ENCODE data around the gene REG1B. TPM values are rescaled to one million over a fixed set of nuclear protein-coding genes. Genes with fewer than 3 reads are reported as not detected.
A peak's percentile ranks its signal among the peaks of the same experiment; 100 is the strongest.

The REG1B gene
- total RNA-seq, 2 donors from 2014 or later = 4,279 to 15,911 TPM

DNA sequence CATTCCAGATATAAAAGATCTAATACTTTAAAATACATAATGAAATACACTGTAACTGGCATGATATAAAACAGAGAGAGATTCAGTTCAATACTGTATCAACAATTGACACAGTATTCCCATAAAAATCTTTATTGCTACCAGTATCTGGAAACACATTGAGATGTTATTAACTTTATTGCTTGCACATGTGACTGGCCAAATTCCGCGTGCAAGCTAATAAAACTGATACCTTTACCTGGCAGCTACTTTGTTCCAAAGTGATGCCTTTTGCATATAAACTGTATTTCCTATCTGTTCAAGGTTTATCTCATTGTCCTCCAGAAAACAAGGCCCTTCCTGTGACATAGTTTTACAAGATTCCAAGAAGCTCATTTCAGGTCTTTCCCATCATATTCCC lies 15.4 kb upstream of the REG1B start:
- Histone ChIP-seq H3K36me3 (replicated peaks in 1 of 2; ENCODE audit: insufficient read depth in 1 of 2, low read depth in 2 of 2) (no peaks in the 10 kb centered on the region), H3K4me3 (no peak overlapping the region), H3K27me3 (no peaks in the 10 kb centered on the region), H3K27ac (peak overlapping the region in 3 of 4 donors; percentile 6 to 43 (median 36)), H3K9me3 (no peaks in the 10 kb centered on the region), H3K4me1 (peaks cover 39% of the 10 kb centered on the region)
- no peak for DNase-seq
- WGBS, 2 donors = 55 to 66% methylated on average over 2 of the region's 2 CpGs
- no peak for ATAC-seq
- intact Hi-C loops (cut with DNase I) = loop anchor here (5.0 kb wide), 1 partner anchor 56 kb away; no protein-coding TSS in a partner anchor
- TF ChIP-seq, protein P1, sequence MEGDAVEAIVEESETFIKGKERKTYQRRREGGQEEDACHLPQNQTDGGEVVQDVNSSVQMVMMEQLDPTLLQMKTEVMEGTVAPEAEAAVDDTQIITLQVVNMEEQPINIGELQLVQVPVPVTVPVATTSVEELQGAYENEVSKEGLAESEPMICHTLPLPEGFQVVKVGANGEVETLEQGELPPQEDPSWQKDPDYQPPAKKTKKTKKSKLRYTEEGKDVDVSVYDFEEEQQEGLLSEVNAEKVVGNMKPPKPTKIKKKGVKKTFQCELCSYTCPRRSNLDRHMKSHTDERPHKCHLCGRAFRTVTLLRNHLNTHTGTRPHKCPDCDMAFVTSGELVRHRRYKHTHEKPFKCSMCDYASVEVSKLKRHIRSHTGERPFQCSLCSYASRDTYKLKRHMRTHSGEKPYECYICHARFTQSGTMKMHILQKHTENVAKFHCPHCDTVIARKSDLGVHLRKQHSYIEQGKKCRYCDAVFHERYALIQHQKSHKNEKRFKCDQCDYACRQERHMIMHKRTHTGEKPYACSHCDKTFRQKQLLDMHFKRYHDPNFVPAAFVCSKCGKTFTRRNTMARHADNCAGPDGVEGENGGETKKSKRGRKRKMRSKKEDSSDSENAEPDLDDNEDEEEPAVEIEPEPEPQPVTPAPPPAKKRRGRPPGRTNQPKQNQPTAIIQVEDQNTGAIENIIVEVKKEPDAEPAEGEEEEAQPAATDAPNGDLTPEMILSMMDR (IDR thresholded peaks at IDR 0.05) = no peak
- no peak for TF ChIP-seq POLR2A (IDR thresholded peaks at IDR 0.05)

DNA sequence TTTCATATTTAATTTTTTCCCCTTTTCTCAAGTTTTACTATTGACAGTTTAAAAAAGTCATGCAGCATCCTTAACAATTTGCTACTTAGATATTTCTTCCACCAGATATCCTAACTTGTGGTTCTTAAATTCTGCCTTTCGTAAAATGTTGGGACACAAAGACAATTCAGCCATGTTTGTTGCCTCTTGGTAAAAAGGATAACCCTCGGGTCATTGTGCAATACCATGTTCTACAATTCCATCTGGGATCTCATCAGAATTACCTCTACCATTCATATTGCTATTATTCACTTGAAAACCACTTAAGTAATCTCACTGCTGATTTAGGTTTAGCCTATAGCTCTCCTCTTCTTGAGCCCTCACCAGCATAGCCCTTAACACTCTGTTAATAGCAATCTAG lies 13.2 kb upstream of the REG1B start:
- Histone ChIP-seq H3K4me3 (no peak overlapping the region), H3K36me3 (replicated peaks in 1 of 2; ENCODE audit: insufficient read depth in 1 of 2, low read depth in 2 of 2) (no peaks in the 10 kb centered on the region), H3K27me3 (no peaks in the 10 kb centered on the region), H3K27ac (no peak overlapping the region), H3K4me1 (peaks cover 39% of the 10 kb centered on the region), H3K9me3 (no peaks in the 10 kb centered on the region)
- intact Hi-C loops (cut with DNase I) = loop anchor here (5.0 kb wide), 1 partner anchor 54 kb away; no protein-coding TSS in a partner anchor
- DNase-seq = no peak
- no peak for ATAC-seq
- 85 to 88% methylated on average over 2 of the region's 2 CpGs for WGBS, 2 donors
- TF ChIP-seq, protein P1 (IDR thresholded peaks at IDR 0.05) = no peak
- TF ChIP-seq POLR2A (IDR thresholded peaks at IDR 0.05) = no peak

DNA sequence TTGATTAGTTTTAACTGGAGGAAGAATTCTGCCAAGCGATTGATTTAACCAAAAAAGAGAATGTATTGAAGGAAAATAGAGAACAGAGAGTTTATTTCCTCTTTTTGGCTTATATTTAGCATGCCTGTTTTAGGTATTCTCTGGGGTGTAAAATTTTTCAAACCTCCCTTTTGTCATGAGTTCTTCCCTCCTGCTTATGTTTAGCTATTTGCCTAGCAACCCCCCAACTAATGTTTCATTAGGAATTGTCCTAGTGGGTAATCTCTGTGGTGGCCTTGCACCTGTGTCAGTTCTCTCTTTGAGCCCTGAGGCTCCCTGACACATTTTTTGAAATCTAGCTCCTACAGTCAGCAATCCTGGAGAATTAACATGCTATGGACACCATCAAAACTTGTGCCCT lies 12.5 kb upstream of the REG1B start:
- H3K4me1 ChIP-seq = peaks cover 39% of the 10 kb centered on the region
- H3K9me3 ChIP-seq = no peaks in the 10 kb centered on the region
- H3K27ac ChIP-seq = peak overlapping the region in 2 of 4 donors; percentile 44 to 77
- H3K36me3 ChIP-seq (replicated peaks in 1 of 2; ENCODE audit: insufficient read depth in 1 of 2, low read depth in 2 of 2) = no peaks in the 10 kb centered on the region
- H3K4me3 ChIP-seq = no peak overlapping the region
- DNase-seq (no peak), ATAC-seq (peak; percentile 34)
- H3K27me3 ChIP-seq = no peaks in the 10 kb centered on the region
- intact Hi-C loops (cut with DNase I) = loop anchor here (5.0 kb wide), 1 partner anchor 53 kb away; no protein-coding TSS in a partner anchor
- WGBS, 2 donors = 82 to 85% methylated on average over 1 of the region's 1 CpG
- TF ChIP-seq, protein P1 (IDR thresholded peaks at IDR 0.05) = no peak
- no peak for TF ChIP-seq POLR2A (IDR thresholded peaks at IDR 0.05)

DNA sequence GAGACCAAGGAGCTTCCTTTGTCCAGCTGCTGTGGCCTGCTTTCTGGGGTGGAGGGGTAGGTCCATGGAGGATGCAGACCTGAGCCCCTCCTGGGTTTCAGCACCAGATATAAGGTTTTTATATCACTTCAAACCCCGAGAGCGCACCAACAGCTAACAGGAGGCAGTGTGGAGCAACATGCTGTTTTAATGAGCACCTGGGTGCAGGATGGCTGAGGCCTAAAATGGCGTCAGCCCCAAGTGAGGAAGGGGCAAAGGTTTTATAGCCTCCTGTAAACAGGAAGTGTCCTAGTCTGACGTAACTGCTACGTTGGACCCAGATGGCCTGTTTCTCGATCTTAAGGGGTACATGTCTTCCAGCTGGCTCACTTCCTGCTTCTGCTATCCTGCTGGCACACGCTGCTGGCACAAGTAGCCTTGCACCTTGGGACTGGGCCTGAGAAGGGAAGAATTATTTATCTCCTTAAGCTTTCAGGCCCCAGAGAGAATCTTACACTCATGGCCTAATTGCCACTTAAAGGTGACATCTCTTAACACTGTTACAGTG lies 11.4 kb upstream of the REG1B start:
- H3K9me3 ChIP-seq = no peaks in the 10 kb centered on the region
- 46 to 59% methylated on average over 4 to 7 of the region's 7 CpGs for WGBS, 2 donors
- intact Hi-C loops (cut with DNase I) = no loop called here
- ATAC-seq (peak; percentile 83), DNase-seq (peak; percentile 58 to 85 (median 66))
- no peaks in the 10 kb centered on the region for H3K27me3 ChIP-seq
- peaks cover 33% of the 10 kb centered on the region for H3K4me1 ChIP-seq
- peak overlapping the region; percentile 21 to 77 (median 52) for H3K27ac ChIP-seq
- no peak overlapping the region for H3K4me3 ChIP-seq
- H3K36me3 ChIP-seq (replicated peaks in 1 of 2; ENCODE audit: insufficient read depth in 1 of 2, low read depth in 2 of 2) = no peaks in the 10 kb centered on the region
- TF ChIP-seq POLR2A (IDR thresholded peaks at IDR 0.05) = peak in 2 of 3 donors; percentile 51 to 70
- TF ChIP-seq, protein P1 (IDR thresholded peaks at IDR 0.05) = no peak

DNA sequence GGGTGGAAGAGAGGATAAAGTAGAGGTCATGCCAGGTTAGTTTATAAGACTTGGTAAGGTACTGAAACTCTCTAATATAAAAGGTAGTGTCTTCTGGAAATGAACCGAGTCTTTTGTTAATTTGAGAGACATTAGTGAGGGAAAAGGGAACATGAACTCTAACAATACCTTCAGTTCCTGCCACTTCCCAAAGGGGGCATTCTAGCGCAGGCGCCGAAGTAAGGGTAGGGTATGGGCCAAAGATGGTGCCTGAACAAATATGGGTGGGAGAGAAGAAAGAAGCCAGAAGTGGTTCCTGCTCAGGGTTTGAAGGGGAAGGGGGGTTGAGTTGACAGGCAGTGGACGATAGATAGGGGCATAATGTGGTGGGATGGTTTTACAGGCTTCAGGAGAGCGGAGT lies 10.1 kb upstream of the REG1B start:
- no peaks in the 10 kb centered on the region for H3K9me3 ChIP-seq
- no peaks in the 10 kb centered on the region for H3K27me3 ChIP-seq
- H3K36me3 ChIP-seq (replicated peaks in 1 of 2; ENCODE audit: insufficient read depth in 1 of 2, low read depth in 2 of 2) = no peaks in the 10 kb centered on the region
- no peak overlapping the region for H3K4me3 ChIP-seq
- peaks cover 21% of the 10 kb centered on the region for H3K4me1 ChIP-seq
- DNase-seq = no peak
- 91 to 95% methylated on average over 6 of the region's 6 CpGs for whole genome bisulfite sequencing, 2 donors
- ATAC-seq = no peak
- intact Hi-C loops (cut with DNase I) = no loop called here
- H3K27ac ChIP-seq = peak overlapping the region in 2 of 4 donors; percentile 16 to 77
- TF ChIP-seq, protein P1 (IDR thresholded peaks at IDR 0.05) = no peak
- TF ChIP-seq POLR2A (IDR thresholded peaks at IDR 0.05) = no peak
